Measurements from ENCODE around the gene KDM8. TPM values are rescaled to one million over a fixed set of nuclear protein-coding genes. Genes with fewer than 3 reads are reported as not detected.

KDM8 gene
- total RNA-seq, 1 experiment from 2014 or later, result 10.9 TPM

GRCh38 chr16:27243725-27244362 lies 40.5 kb downstream of the KDM8 start (continued):
- TF ChIP-seq PREB (CRISPR knock-in tag; IDR thresholded peaks at IDR 0.05; ENCODE audit: borderline replicate concordance) (no peak), ZBTB21 (CRISPR knock-in tag; IDR thresholded peaks at IDR 0.05; ENCODE audit: borderline replicate concordance) (no peak), SOX15 (CRISPR knock-in tag; IDR thresholded peaks at IDR 0.05) (no peak), OVOL2 (CRISPR knock-in tag; IDR thresholded peaks at IDR 0.05; ENCODE audit: borderline replicate concordance) (no peak), ESRRA (CRISPR knock-in tag; IDR thresholded peaks at IDR 0.05; ENCODE audit: borderline replicate concordance) (no peak), NR3C1 (CRISPR knock-in tag; conservative IDR thresholded peaks at IDR 0.05; ENCODE audit: low read depth) (no peak)

- Mint-ChIP-seq H3K4me1 (peaks cover 20% of the 10 kb centered on the region), H3K9me3 (no peaks in the 10 kb centered on the region), H3K27ac (peak overlapping the region; percentile 31; the same call in 1 of the 2 replicates), H3K4me3 (no peak overlapping the region), H3K27me3 (ENCODE audit: low read depth) (no peaks in the 10 kb centered on the region), H3K36me3 (no peaks in the 10 kb centered on the region)
- ATAC-seq, result no peak; the same call in 1 of the 2 replicates
- CTCF ChIA-PET, result interaction anchor here (1.3 to 3.5 kb wide), 4 partner anchors 10 to 131 kb away, joined by 5 to 22 read pairs (median 12); no protein-coding TSS in a partner anchor
- POLR2A ChIA-PET, result no interaction called here
- TF ChIP-seq SMAD3 (CRISPR knock-in tag; IDR thresholded peaks at IDR 0.05; ENCODE audit: borderline replicate concordance) (no peak), GRHL2 (CRISPR knock-in tag; IDR thresholded peaks at IDR 0.05; ENCODE audit: insufficient replicate concordance, severe bottlenecking) (no peak), USF2 (CRISPR knock-in tag; IDR thresholded peaks at IDR 0.05) (no peak), ZNF317 (CRISPR knock-in tag; IDR thresholded peaks at IDR 0.05; ENCODE audit: borderline replicate concordance, low read depth) (no peak), ELF4 (CRISPR knock-in tag; IDR thresholded peaks at IDR 0.05; ENCODE audit: low read depth) (no peak), PREB (CRISPR knock-in tag; IDR thresholded peaks at IDR 0.05; ENCODE audit: borderline replicate concordance) (no peak), ZNF423 (CRISPR knock-in tag; IDR thresholded peaks at IDR 0.05) (no peak), MLX (CRISPR knock-in tag; IDR thresholded peaks at IDR 0.05) (no peak), JUN (CRISPR knock-in tag; IDR thresholded peaks at IDR 0.05) (no peak), FOXP1 (CRISPR knock-in tag; IDR thresholded peaks at IDR 0.05; ENCODE audit: borderline replicate concordance) (no peak), NFE2L1 (CRISPR knock-in tag; IDR thresholded peaks at IDR 0.05) (no peak), ZNF671 (CRISPR knock-in tag; IDR thresholded peaks at IDR 0.05) (no peak), ZNF138 (CRISPR knock-in tag; conservative IDR thresholded peaks at IDR 0.05) (no peak), NR1H2 (CRISPR knock-in tag; IDR thresholded peaks at IDR 0.05) (no peak), HMGXB4 (CRISPR knock-in tag; IDR thresholded peaks at IDR 0.05) (no peak), ZNF263 (CRISPR knock-in tag; IDR thresholded peaks at IDR 0.05; ENCODE audit: low read depth) (no peak)
- DNase-seq (ENCODE audit: low spot score), result no peak
Measured at GRCh38 chr16:27244363-27244755, 41.0 kb downstream of the KDM8 start.
